ENCODE measurements around the gene CTNNA2. TPM values are rescaled to one million over a fixed set of nuclear protein-coding genes. Genes with fewer than 3 reads are reported as not detected.

CTNNA2 gene
- total and polyA plus RNA-seq, 9 of the 15 experiments (the other 6 are each of a cell fraction or from before 2014, with no cell fraction given) = 0.03 to 0.40 (median 0.15) TPM

- H4K20me1 ChIP-seq (replicated peaks; ENCODE audit: control insufficient read depth, insufficient read depth, low read length) = no peaks in the 10 kb centered on the region
- no peak for DNase-seq (ENCODE audit: extremely low read depth in 1 of 4, low spot score in 3 of 4)
- no peak overlapping the region for H3K4me3 ChIP-seq
- no peak overlapping the region for H2AFZ ChIP-seq (ENCODE audit: low read depth, low read length)
- WGBS (ENCODE audit: insufficient coverage, low coverage, missing lambda C conversion rate) = 3% methylated on average over 2 of the region's 2 CpGs
- no peak overlapping the region for H3K4me2 ChIP-seq (ENCODE audit: insufficient read depth, low read length)
- POLR2A ChIA-PET = no interaction called here
- H3K9ac ChIP-seq (ENCODE audit: insufficient read depth in 1 of 2, low read depth in 2 of 2, low read length in 2 of 2) = no peak overlapping the region
- H3K36me3 ChIP-seq (ENCODE audit: control insufficient read depth, insufficient read depth, low read length) = no peaks in the 10 kb centered on the region
- no peaks in the 10 kb centered on the region for H3K9me1 ChIP-seq (ENCODE audit: control insufficient read depth, insufficient read depth, low read length)
- intact Hi-C loops (cut with micrococcal nuclease) (no loop called here), in situ Hi-C loops (cut with MboI) (no loop called here)
- no peak for ATAC-seq
- FAIRE-seq = no peak
- no peaks in the 10 kb centered on the region for H3K79me2 ChIP-seq (ENCODE audit: control insufficient read depth, insufficient read depth, low read length)
- CTCF ChIA-PET (ENCODE audit: low intra/inter-chr PET ratio) = no interaction called here
- BruUV-seq (replicated peaks) = no TSS peak
- no peaks in the 10 kb centered on the region; a peak in 1 of 5 replicates for H3K4me1 ChIP-seq (replicated peaks in 1 of 2; ENCODE audit: control insufficient read depth in 2 of 2, insufficient read depth in 2 of 2, low read length in 2 of 2)
- H3K27ac ChIP-seq (ENCODE audit: extremely low read depth, low read depth, low read length) = no peak overlapping the region
- H3K27me3 ChIP-seq (ENCODE audit: control insufficient read depth in 2 of 2, insufficient read depth in 2 of 2, low read length in 2 of 2) = no peaks in the 10 kb centered on the region; a peak in 1 of 5 replicates
- no peaks in the 10 kb centered on the region for H3K9me3 ChIP-seq (replicated peaks; ENCODE audit: control insufficient read depth, insufficient read depth, low read depth, low read length)
- TF ChIP-seq TGIF2 (CRISPR knock-in tag; IDR thresholded peaks at IDR 0.05) (no peak), SRSF3 (IDR thresholded peaks at IDR 0.05; ENCODE audit: insufficient read depth, low read length) (no peak), ELF4 (CRISPR knock-in tag; IDR thresholded peaks at IDR 0.05) (no peak), OTX1 (CRISPR knock-in tag; IDR thresholded peaks at IDR 0.05) (no peak), ZNF77 (CRISPR knock-in tag; IDR thresholded peaks at IDR 0.05) (no peak), ETV6 (IDR thresholded peaks at IDR 0.05; ENCODE audit: borderline replicate concordance in 1 of 2, low read depth in 2 of 2, low read length in 1 of 2) (no peak), ETV6 (CRISPR knock-in tag; IDR thresholded peaks at IDR 0.05; ENCODE audit: borderline replicate concordance) (no peak), ASH1L (IDR thresholded peaks at IDR 0.05; ENCODE audit: borderline replicate concordance, low read depth, partially characterized antibody) (no peak), ATF6 (CRISPR knock-in tag; IDR thresholded peaks at IDR 0.05) (no peak), SNIP1 (IDR thresholded peaks at IDR 0.05; ENCODE audit: low read depth) (no peak)
- TF ChIP-seq, protein P1, sequence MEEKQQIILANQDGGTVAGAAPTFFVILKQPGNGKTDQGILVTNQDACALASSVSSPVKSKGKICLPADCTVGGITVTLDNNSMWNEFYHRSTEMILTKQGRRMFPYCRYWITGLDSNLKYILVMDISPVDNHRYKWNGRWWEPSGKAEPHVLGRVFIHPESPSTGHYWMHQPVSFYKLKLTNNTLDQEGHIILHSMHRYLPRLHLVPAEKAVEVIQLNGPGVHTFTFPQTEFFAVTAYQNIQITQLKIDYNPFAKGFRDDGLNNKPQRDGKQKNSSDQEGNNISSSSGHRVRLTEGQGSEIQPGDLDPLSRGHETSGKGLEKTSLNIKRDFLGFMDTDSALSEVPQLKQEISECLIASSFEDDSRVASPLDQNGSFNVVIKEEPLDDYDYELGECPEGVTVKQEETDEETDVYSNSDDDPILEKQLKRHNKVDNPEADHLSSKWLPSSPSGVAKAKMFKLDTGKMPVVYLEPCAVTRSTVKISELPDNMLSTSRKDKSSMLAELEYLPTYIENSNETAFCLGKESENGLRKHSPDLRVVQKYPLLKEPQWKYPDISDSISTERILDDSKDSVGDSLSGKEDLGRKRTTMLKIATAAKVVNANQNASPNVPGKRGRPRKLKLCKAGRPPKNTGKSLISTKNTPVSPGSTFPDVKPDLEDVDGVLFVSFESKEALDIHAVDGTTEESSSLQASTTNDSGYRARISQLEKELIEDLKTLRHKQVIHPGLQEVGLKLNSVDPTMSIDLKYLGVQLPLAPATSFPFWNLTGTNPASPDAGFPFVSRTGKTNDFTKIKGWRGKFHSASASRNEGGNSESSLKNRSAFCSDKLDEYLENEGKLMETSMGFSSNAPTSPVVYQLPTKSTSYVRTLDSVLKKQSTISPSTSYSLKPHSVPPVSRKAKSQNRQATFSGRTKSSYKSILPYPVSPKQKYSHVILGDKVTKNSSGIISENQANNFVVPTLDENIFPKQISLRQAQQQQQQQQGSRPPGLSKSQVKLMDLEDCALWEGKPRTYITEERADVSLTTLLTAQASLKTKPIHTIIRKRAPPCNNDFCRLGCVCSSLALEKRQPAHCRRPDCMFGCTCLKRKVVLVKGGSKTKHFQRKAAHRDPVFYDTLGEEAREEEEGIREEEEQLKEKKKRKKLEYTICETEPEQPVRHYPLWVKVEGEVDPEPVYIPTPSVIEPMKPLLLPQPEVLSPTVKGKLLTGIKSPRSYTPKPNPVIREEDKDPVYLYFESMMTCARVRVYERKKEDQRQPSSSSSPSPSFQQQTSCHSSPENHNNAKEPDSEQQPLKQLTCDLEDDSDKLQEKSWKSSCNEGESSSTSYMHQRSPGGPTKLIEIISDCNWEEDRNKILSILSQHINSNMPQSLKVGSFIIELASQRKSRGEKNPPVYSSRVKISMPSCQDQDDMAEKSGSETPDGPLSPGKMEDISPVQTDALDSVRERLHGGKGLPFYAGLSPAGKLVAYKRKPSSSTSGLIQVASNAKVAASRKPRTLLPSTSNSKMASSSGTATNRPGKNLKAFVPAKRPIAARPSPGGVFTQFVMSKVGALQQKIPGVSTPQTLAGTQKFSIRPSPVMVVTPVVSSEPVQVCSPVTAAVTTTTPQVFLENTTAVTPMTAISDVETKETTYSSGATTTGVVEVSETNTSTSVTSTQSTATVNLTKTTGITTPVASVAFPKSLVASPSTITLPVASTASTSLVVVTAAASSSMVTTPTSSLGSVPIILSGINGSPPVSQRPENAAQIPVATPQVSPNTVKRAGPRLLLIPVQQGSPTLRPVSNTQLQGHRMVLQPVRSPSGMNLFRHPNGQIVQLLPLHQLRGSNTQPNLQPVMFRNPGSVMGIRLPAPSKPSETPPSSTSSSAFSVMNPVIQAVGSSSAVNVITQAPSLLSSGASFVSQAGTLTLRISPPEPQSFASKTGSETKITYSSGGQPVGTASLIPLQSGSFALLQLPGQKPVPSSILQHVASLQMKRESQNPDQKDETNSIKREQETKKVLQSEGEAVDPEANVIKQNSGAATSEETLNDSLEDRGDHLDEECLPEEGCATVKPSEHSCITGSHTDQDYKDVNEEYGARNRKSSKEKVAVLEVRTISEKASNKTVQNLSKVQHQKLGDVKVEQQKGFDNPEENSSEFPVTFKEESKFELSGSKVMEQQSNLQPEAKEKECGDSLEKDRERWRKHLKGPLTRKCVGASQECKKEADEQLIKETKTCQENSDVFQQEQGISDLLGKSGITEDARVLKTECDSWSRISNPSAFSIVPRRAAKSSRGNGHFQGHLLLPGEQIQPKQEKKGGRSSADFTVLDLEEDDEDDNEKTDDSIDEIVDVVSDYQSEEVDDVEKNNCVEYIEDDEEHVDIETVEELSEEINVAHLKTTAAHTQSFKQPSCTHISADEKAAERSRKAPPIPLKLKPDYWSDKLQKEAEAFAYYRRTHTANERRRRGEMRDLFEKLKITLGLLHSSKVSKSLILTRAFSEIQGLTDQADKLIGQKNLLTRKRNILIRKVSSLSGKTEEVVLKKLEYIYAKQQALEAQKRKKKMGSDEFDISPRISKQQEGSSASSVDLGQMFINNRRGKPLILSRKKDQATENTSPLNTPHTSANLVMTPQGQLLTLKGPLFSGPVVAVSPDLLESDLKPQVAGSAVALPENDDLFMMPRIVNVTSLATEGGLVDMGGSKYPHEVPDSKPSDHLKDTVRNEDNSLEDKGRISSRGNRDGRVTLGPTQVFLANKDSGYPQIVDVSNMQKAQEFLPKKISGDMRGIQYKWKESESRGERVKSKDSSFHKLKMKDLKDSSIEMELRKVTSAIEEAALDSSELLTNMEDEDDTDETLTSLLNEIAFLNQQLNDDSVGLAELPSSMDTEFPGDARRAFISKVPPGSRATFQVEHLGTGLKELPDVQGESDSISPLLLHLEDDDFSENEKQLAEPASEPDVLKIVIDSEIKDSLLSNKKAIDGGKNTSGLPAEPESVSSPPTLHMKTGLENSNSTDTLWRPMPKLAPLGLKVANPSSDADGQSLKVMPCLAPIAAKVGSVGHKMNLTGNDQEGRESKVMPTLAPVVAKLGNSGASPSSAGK (IDR thresholded peaks at IDR 0.05) = no peak
These were observed 527.4 kb downstream of the CTNNA2 start for GRCh38 chr2:80040226-80040625.

All from K562 (cell line).